ENCODE data around the gene HMX3. TPM values are rescaled to one million over a fixed set of nuclear protein-coding genes. Genes with fewer than 3 reads are reported as not detected.

Gene HMX3
- total RNA-seq, 4 donors from 2014 or later, result 1.1 to 3.4 TPM; not detected in 2

- no peak overlapping the region for H3K27ac ChIP-seq
- peaks cover 0 to 3% of the 10 kb centered on the region in 2 donors for H3K27me3 ChIP-seq
- no peaks in the 10 kb centered on the region for H3K9me3 ChIP-seq
- no peak for DNase-seq
- H3K4me3 ChIP-seq, result no peak overlapping the region
- H3K4me1 ChIP-seq, result no peaks in the 10 kb centered on the region
- TF ChIP-seq POLR2A (IDR thresholded peaks at IDR 0.05), result no peak
- TF ChIP-seq, protein P1, sequence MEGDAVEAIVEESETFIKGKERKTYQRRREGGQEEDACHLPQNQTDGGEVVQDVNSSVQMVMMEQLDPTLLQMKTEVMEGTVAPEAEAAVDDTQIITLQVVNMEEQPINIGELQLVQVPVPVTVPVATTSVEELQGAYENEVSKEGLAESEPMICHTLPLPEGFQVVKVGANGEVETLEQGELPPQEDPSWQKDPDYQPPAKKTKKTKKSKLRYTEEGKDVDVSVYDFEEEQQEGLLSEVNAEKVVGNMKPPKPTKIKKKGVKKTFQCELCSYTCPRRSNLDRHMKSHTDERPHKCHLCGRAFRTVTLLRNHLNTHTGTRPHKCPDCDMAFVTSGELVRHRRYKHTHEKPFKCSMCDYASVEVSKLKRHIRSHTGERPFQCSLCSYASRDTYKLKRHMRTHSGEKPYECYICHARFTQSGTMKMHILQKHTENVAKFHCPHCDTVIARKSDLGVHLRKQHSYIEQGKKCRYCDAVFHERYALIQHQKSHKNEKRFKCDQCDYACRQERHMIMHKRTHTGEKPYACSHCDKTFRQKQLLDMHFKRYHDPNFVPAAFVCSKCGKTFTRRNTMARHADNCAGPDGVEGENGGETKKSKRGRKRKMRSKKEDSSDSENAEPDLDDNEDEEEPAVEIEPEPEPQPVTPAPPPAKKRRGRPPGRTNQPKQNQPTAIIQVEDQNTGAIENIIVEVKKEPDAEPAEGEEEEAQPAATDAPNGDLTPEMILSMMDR (IDR thresholded peaks at IDR 0.05), result no peak
- no peaks in the 10 kb centered on the region for H3K36me3 ChIP-seq
Observed at GRCh38 chr10:123126246-123126645, 9.5 kb upstream of the HMX3 start.

DNA sequence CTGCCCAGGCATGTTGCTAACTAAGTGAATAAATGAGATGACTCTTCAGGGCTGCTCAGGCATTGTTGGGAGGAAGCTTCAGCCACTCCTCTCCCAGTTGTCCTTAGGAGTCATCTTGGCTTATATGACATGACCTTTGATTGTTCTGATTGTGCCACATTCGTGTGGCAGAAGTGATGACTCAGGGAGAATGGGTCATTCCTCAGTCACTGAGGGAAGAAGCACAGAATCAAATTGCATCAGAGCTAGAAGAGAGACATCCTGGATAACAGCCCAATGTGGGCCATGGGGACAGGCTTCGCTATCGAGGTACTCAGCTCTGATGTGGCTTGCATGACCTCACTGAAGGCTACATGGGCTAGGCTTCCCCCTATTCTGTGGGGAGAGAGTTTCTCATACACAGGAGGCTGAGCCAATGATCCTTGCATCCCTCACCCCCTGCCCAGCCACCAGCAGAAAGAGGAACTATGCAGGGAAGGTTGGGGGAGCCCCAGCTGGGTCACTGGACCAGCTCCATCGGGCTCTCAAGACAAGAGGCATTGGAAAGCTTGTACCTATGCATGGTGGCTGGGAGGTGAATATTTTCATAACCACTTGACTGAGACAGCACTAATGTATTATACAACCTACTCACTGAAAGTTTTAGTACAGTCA, 6.0 kb upstream of the HMX3 start:
- peaks cover 0 to 30% of the 10 kb centered on the region in 2 donors for H3K27me3 ChIP-seq

GRCh38 chr10:123132576-123133477, 2.9 kb upstream of the HMX3 start:
- peak; percentile 80 to 93 (median 83) for DNase-seq
- Histone ChIP-seq H3K9me3 (no peaks in the 10 kb centered on the region), H3K4me3 (peak overlapping the region in 2 of 4 donors; percentile 24 to 26), H3K4me1 (peaks cover 0 to 53% (median 28%) of the 10 kb centered on the region in 4 donors), H3K27me3 (peaks cover 0 to 60% of the 10 kb centered on the region in 2 donors), H3K27ac (no peak overlapping the region), H3K36me3 (no peaks in the 10 kb centered on the region)
- no peak for TF ChIP-seq POLR2A (IDR thresholded peaks at IDR 0.05)
- TF ChIP-seq, protein P1 (IDR thresholded peaks at IDR 0.05), result peak; percentile 65 to 92 (median 85)

More for the DNA sequence above, 6.0 kb upstream of the HMX3 start:
- no peak for DNase-seq
- Histone ChIP-seq H3K4me1 (peaks cover 0 to 22% (median 10%) of the 10 kb centered on the region in 4 donors), H3K4me3 (no peak overlapping the region), H3K36me3 (no peaks in the 10 kb centered on the region), H3K9me3 (no peaks in the 10 kb centered on the region), H3K27ac (no peak overlapping the region)
- no peak for TF ChIP-seq POLR2A (IDR thresholded peaks at IDR 0.05)
- TF ChIP-seq, protein P1 (IDR thresholded peaks at IDR 0.05), result no peak

GRCh38 chr10:123133541-123134342, 2.0 kb upstream of the HMX3 start:
- DNase-seq, result no peak

More at GRCh38 chr10:123133541-123134342, 2.0 kb upstream of the HMX3 start:
- TF ChIP-seq, protein P1 (IDR thresholded peaks at IDR 0.05), result no peak
- TF ChIP-seq POLR2A (IDR thresholded peaks at IDR 0.05), result no peak
- Histone ChIP-seq H3K4me3 (no peak overlapping the region), H3K4me1 (peaks cover 0 to 54% (median 28%) of the 10 kb centered on the region in 4 donors), H3K36me3 (no peaks in the 10 kb centered on the region), H3K27me3 (peaks cover 0 to 68% of the 10 kb centered on the region in 2 donors), H3K27ac (no peak overlapping the region), H3K9me3 (no peaks in the 10 kb centered on the region)

All from Peyer's patch (tissue), 4 donors.